Smooth muscle cell (in vitro differentiated cells): ENCODE results near the gene C2orf81. TPM values are rescaled to one million over a fixed set of nuclear protein-coding genes. Genes with fewer than 3 reads are reported as not detected.
"Not testable (repeated sequence)": the region's sequence is repeated elsewhere in the genome, so short reads cannot be mapped to it uniquely, and the experiment has no call there.

ENCODE experiments used
- DNase-seq: peaks from one replicate; lab custom pipeline; 2025; ENCODE audit not compliant: unreplicated experiment; lab: John Stamatoyannopoulos, UW
- H2AFZ ChIP-seq: fragments of 200-600 bp; sonication (generic); 2 replicates; pipeline ENCODE4 v1.6.0; 2016; ENCODE audit warnings: antibody characterized with exemption, low read depth, mild to moderate bottlenecking
- H3F3A ChIP-seq: fragments of 200-600 bp; sonication (generic); 2 replicates; pipeline ENCODE4 v1.6.0; 2017; ENCODE audit warnings: antibody characterized with exemption, low read depth
- H3K27ac ChIP-seq: fragments of 200-600 bp; sonication (generic); 2 replicates; pipeline ENCODE4 v1.5.1; 2016; ENCODE audit warnings: low read depth, mild to moderate bottlenecking
- H3K27me3 ChIP-seq: fragments of 200-600 bp; sonication (generic); 2 replicates; pipeline ENCODE4 v1.6.1; 2016; ENCODE audit warnings: low read depth, mild to moderate bottlenecking
- H3K36me3 ChIP-seq: fragments of 200-600 bp; sonication (generic); 2 replicates; pipeline ENCODE4 v1.5.1; 2016; ENCODE audit warnings: low read depth
- H3K4me1 ChIP-seq: fragments of 200-600 bp; sonication (generic); 2 replicates; pipeline ENCODE4 v1.5.1; 2016; ENCODE audit warnings: low read depth
- H3K4me2 ChIP-seq: fragments of 200-600 bp; sonication (generic); 2 replicates; pipeline ENCODE4 v1.6.0; 2016; ENCODE audit warnings: mild to moderate bottlenecking
- H3K4me3 ChIP-seq: fragments of 200-600 bp; sonication (generic); 2 replicates; pipeline ENCODE4 v1.5.1; 2016; ENCODE audit warnings: mild to moderate bottlenecking
- H3K79me2 ChIP-seq: fragments of 200-600 bp; sonication (generic); 2 replicates; pipeline ENCODE4 v1.6.0; 2016; ENCODE audit warnings: low read depth, mild to moderate bottlenecking
- H3K9ac ChIP-seq: fragments of 200-600 bp; sonication (generic); 2 replicates; pipeline ENCODE4 v1.6.0; 2016; ENCODE audit warnings: low read depth
- H3K9me3 ChIP-seq: fragments of 200-600 bp; sonication (generic); replicated peaks from 2 replicates; pipeline ENCODE4 v1.5.1; 2016; ENCODE audit warnings: low read depth
- H4K20me1 ChIP-seq: fragments of 200-600 bp; sonication (generic); 2 replicates; pipeline ENCODE4 v1.6.0; 2016; ENCODE audit warnings: low read depth
- WGBS: methylation state at CpG from one replicate; pipeline ENCODE4 v1.1.7; 2016; ENCODE audit warnings: low lambda C conversion rate; 5-methylcytosine and 5-hydroxymethylcytosine counted together
- polyA plus RNA-seq: library from polyadenylated mRNA; unstranded; fragments of >200 nt; fragmentation: Nextera tagmentation; extraction: Ambion mirVana; gene quantifications from 2 replicates; pipeline ENCODE4 v1.2.1, GENCODE V29; 2016
- total RNA-seq: library from RNA; depleted of rRNA; stranded (reverse); fragments of >200 nt; gene quantifications from 2 replicates; pipeline ENCODE4 v1.2.3, GENCODE V29; 2014
- TF ChIP-seq, protein P1 (sequence below): fragments of 200-600 bp; sonication (generic); IDR thresholded peaks from 2 replicates; pipeline ENCODE4 v1.5.1; 2017; ENCODE audit warnings: borderline replicate concordance, mild to moderate bottlenecking, antibody characterized with exemption; ENCODE audit not compliant: insufficient read depth, poor library complexity, severe bottlenecking

Gene C2orf81
- total and polyA plus RNA-seq, 2 experiments from 2014 or later: 1.3 to 3.5 TPM

DNA sequence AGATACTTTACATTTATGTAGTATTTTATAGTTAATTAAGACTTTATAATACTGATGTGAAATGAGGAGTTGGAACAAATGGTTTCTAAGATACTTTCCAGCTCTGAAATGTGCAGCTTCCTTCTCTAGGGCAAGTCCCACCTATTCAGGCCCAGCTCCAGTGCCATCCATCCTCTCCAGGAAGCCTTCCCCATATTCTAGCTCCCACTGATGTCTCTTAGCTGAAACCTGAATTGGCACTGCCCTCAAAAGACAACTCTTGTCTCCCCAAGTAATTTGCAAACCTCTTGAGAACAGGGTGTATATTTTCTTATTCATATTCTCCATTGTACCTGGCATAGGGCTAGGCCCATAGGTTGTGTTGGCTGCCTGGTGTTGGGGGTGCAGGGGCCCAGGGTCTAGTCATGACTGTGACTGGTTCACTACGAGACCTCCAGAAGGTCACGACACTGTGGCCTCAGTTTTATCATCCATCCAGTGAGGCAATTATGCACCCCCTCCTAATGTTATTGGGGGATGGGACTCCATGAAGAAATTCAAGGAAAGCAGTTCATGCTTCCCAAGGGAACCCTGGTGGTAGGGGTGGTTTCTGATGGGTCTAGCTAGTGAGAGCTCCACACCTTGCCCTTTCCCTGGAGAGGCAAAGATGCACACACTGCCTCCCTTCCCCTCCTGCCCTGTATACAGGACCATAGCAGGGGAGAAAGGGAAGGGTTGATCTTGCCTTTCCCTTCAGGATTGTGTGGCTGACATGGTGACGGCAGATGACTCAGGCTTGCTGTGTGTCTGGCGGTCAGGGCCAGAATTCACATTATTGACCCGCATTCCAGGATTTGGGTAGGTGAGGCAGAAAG, 2.9 kb upstream of the C2orf81 start:
- Histone ChIP-seq H3K4me1 (peaks cover 5% of the 10 kb centered on the region), H2AFZ (no peak overlapping the region), H3K79me2 (no peaks in the 10 kb centered on the region), H3K9me3 (no peaks in the 10 kb centered on the region), H3K9ac (no peak overlapping the region), H3K36me3 (no peaks in the 10 kb centered on the region), H3K4me3 (no peak overlapping the region), H3K27me3 (peaks cover 4% of the 10 kb centered on the region), H3K4me2 (no peak overlapping the region), H4K20me1 (peaks cover 5% of the 10 kb centered on the region), H3K27ac (peak overlapping the region; percentile 83), H3F3A (peaks cover 27% of the 10 kb centered on the region)
- TF ChIP-seq, protein P1, sequence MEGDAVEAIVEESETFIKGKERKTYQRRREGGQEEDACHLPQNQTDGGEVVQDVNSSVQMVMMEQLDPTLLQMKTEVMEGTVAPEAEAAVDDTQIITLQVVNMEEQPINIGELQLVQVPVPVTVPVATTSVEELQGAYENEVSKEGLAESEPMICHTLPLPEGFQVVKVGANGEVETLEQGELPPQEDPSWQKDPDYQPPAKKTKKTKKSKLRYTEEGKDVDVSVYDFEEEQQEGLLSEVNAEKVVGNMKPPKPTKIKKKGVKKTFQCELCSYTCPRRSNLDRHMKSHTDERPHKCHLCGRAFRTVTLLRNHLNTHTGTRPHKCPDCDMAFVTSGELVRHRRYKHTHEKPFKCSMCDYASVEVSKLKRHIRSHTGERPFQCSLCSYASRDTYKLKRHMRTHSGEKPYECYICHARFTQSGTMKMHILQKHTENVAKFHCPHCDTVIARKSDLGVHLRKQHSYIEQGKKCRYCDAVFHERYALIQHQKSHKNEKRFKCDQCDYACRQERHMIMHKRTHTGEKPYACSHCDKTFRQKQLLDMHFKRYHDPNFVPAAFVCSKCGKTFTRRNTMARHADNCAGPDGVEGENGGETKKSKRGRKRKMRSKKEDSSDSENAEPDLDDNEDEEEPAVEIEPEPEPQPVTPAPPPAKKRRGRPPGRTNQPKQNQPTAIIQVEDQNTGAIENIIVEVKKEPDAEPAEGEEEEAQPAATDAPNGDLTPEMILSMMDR: no peak
- DNase-seq: no peak
- WGBS: 62% methylated on average over 5 of the region's 5 CpGs

DNA sequence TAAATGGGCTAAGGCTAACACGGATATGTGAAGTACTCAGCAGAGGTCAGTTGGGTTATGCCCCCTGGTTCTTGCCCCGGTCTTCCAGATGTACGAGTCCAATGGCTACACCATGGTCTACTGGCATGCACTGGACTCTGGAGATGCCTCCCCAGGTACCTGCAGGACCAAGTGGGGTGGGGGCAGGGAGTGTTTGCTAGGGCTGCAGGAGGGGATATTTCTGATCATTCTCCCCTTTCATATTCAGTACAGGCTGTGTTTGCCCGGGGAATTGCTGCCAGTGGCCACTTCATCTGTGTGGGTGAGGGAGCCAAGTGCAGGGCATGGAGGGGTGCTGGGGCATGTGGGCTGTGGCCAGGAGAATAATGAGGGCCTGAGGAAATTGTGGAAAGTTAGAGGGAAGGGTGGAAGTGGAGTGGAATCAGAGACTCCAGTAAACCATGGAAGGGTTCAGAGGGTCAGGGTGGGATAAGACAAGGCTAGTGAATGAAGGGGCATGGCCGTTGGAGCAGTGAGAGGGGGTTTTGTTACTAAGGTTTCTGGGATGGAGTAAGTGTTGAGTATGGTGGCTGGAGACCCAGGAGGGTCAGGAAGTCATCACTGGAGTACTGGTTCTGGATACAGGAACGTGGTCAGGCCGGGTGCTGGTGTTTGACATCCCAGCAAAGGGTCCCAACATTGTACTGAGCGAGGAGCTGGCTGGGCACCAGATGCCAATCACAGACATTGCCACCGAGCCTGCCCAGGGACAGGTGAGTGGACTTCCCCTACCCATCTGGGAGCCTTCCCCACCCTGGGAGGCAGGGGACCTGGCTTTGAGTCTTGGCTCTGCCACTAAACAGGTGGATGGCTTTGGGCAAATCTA, 2.0 kb upstream of the C2orf81 start:
- WGBS: 93% methylated on average over 9 of the region's 9 CpGs

DNA sequence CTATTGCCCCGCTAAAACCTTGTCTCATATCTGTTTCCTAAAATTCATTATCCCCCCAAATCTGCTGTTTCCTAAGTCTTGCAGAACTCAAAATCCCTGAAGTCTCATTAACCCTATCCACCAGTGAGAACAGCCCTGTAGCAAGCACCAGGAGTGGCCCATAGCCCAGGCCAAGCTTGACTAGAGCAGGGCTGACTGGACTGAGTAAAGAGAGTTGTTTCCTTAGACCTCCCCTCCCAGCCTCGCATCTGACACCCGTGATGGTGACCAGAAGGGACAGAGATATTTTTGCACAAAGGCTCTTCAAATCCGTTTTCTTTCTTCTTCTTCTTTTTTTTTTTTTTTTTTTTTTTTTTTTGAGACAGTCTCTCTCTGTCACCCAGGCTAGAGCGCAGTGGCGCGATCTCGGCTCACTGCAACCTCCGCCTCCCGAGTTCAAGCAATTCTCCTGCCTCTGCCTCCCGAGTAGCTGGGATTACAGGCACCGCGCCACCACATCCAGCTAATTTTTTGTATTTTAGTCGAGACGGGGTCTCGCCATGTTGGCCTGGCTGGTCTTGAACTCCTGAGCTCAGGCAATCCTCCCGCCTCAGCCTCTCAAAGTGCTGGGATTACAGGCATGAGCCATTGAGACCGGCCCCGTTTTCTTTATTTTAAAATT, 846 bp downstream of the C2orf81 start:
- not testable (repeated sequence) for H3K4me1 ChIP-seq, H3K9me3 ChIP-seq, H3K9ac ChIP-seq, H3F3A ChIP-seq, DNase-seq, H3K36me3 ChIP-seq, H3K27me3 ChIP-seq, H3K79me2 ChIP-seq, H4K20me1 ChIP-seq
- Histone ChIP-seq H2AFZ (peak overlapping the region; percentile 87), H3K27ac (peak overlapping the region; percentile 2), H3K4me3 (peak overlapping the region; percentile 59), H3K4me2 (peak overlapping the region; percentile 96)
- 84% methylated on average over 19 of the region's 19 CpGs for WGBS

More for the DNA sequence above, 2.0 kb upstream of the C2orf81 start:
- no peak overlapping the region for H2AFZ ChIP-seq
- DNase-seq: no peak
- H4K20me1 ChIP-seq: peaks cover 1% of the 10 kb centered on the region
- H3F3A ChIP-seq: peaks cover 18% of the 10 kb centered on the region
- no peaks in the 10 kb centered on the region for H3K79me2 ChIP-seq
- H3K9me3 ChIP-seq: no peaks in the 10 kb centered on the region
- H3K4me1 ChIP-seq: peaks cover 5% of the 10 kb centered on the region
- peak overlapping the region; percentile 83 for H3K27ac ChIP-seq
- no peak overlapping the region for H3K9ac ChIP-seq
- no peak overlapping the region for H3K4me3 ChIP-seq
- peaks cover 4% of the 10 kb centered on the region for H3K27me3 ChIP-seq
- H3K36me3 ChIP-seq: no peaks in the 10 kb centered on the region
- TF ChIP-seq, protein P1: no peak
- no peak overlapping the region for H3K4me2 ChIP-seq

DNA sequence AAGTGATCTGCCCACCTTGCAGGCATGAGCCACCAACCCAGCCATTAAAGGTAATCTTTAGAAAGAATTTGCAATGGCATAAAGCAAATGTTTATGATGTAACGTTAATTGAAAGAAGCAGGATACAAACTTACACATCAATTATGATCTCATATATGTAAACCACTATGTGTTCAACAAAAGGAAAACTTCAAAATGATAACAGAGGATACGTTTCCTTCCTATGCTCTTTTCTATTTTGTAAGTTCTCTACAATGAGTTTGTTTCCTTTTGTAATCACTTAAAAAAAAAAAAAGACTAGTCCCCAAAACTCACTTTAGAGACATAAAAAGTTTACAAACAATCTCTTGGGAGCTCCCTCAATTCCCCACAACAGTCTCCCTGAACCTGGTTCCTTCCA, 1.4 kb downstream of the C2orf81 start:
- H3K9me3 ChIP-seq: no peaks in the 10 kb centered on the region
- H2AFZ ChIP-seq: no peak overlapping the region
- TF ChIP-seq, protein P1: no peak
- H4K20me1 ChIP-seq: no peaks in the 10 kb centered on the region
- H3K79me2 ChIP-seq: no peaks in the 10 kb centered on the region
- no peak overlapping the region for H3K27ac ChIP-seq
- no peak overlapping the region for H3K4me2 ChIP-seq
- WGBS: 91% methylated on average over 2 of the region's 2 CpGs
- DNase-seq: no peak
- H3K9ac ChIP-seq: no peak overlapping the region
- H3K4me3 ChIP-seq: no peak overlapping the region
- H3K27me3 ChIP-seq: peaks cover 4% of the 10 kb centered on the region
- H3K4me1 ChIP-seq: peaks cover 5% of the 10 kb centered on the region
- H3F3A ChIP-seq: peaks cover 5% of the 10 kb centered on the region
- H3K36me3 ChIP-seq: no peaks in the 10 kb centered on the region
